HCEC 1CT (cell line): ENCODE results near the gene UBE2Q2.

Source experiments
- DNase-seq: peaks from one replicate; pipeline ENCODE4 v3.0.0-alpha.2; 2017

Gene UBE2Q2

GRCh38 chr15:75928680-75929608, 85.7 kb downstream of the UBE2Q2 start:
- DNase-seq = peak; percentile 45

GRCh38 chr15:75929799-75930565, 86.7 kb downstream of the UBE2Q2 start:
- DNase-seq = no peak

GRCh38 chr15:75930866-75931265, 87.6 kb downstream of the UBE2Q2 start:
- no peak for DNase-seq

- no peak for DNase-seq
These were observed 99.2 kb downstream of the UBE2Q2 start for GRCh38 chr15:75942464-75942863.

GRCh38 chr15:75943246-75943645, 100.0 kb downstream of the UBE2Q2 start:
- no peak for DNase-seq

- DNase-seq = no peak
These were observed 100.5 kb downstream of the UBE2Q2 start for GRCh38 chr15:75943713-75944215.

- DNase-seq = peak; percentile 34
These were observed 102.7 kb downstream of the UBE2Q2 start for GRCh38 chr15:75945953-75946352.

- DNase-seq = peak; percentile 78
These were observed 103.8 kb downstream of the UBE2Q2 start for GRCh38 chr15:75947092-75947491.

GRCh38 chr15:75948761-75949296, 105.6 kb downstream of the UBE2Q2 start:
- no peak for DNase-seq
